Hepatocyte (in vitro differentiated cells): ENCODE data around the gene BANK1.

Source experiments
- EZH2phosphoT487 ChIP-seq: fragments of 200-600 bp; sonication (generic); IDR thresholded peaks from one replicate; pipeline ENCODE4 v1.6.1; 2018; ENCODE audit warnings: antibody characterized with exemption, mild to moderate bottlenecking, low read depth, moderate library complexity; ENCODE audit not compliant: unreplicated experiment, severe bottlenecking
- TF ChIP-seq, protein P1 (sequence below): fragments of 200-600 bp; sonication (generic); IDR thresholded peaks from 2 replicates; pipeline ENCODE4 v1.5.1; 2016; ENCODE audit warnings: antibody characterized with exemption, mild to moderate bottlenecking; ENCODE audit not compliant: poor library complexity

DNA sequence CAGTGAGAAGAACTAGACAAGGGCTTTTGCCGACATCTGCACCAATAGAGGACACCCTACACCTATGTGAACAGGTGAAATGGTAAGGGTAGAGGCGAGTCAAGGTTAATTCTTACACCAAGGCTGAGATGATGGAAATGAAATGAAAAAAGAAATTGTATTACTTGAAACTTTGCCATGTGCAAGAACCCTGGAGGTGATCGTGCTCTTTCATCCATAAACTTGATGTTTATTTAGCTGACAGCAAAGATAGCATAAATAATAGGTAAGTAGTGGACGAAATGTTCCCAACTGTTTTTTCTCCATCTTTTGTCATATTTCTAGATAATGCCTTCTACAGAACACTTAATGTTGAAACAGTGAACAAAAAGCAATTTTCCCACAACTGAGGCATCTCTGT lies 162.5 kb downstream of the BANK1 start:
- TF ChIP-seq, protein P1, sequence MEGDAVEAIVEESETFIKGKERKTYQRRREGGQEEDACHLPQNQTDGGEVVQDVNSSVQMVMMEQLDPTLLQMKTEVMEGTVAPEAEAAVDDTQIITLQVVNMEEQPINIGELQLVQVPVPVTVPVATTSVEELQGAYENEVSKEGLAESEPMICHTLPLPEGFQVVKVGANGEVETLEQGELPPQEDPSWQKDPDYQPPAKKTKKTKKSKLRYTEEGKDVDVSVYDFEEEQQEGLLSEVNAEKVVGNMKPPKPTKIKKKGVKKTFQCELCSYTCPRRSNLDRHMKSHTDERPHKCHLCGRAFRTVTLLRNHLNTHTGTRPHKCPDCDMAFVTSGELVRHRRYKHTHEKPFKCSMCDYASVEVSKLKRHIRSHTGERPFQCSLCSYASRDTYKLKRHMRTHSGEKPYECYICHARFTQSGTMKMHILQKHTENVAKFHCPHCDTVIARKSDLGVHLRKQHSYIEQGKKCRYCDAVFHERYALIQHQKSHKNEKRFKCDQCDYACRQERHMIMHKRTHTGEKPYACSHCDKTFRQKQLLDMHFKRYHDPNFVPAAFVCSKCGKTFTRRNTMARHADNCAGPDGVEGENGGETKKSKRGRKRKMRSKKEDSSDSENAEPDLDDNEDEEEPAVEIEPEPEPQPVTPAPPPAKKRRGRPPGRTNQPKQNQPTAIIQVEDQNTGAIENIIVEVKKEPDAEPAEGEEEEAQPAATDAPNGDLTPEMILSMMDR, result no peak
- TF ChIP-seq EZH2phosphoT487, result no peak
